Measurements from ENCODE around the gene TDP1. TPM values are rescaled to one million over a fixed set of nuclear protein-coding genes. Genes with fewer than 3 reads are reported as not detected.
A peak's percentile ranks its signal among the peaks of the same experiment; 100 is the strongest.

TDP1 gene
- total and polyA plus RNA-seq, 9 of the 15 experiments (the other 6 are each of a cell fraction or from before 2014, with no cell fraction given) = 21.4 to 41.6 (median 32.3) TPM

GRCh38 chr14:89955745-89956660, at the start of gene TDP1 (continued):
- peak; percentile 87 for TF ChIP-seq CREB1 (IDR thresholded peaks at IDR 0.05)
- peak; percentile 80 for TF ChIP-seq CREB1 (CRISPR knock-in tag; IDR thresholded peaks at IDR 0.05)
- peak; percentile 85; the same call in 1 of the 2 replicates for TF ChIP-seq PHF8 (IDR thresholded peaks at IDR 0.05; ENCODE audit: borderline replicate concordance, low read length)
- TF ChIP-seq ZNF12 (CRISPR knock-in tag; IDR thresholded peaks at IDR 0.05) = 0 out of 2 replicates have a peak, but pooled peaks have one; percentile 52
- TF ChIP-seq EP400 (IDR thresholded peaks at IDR 0.05) = peak; percentile 68
- peak; percentile 84; the same call in 1 of the 2 replicates for TF ChIP-seq FOXM1 (IDR thresholded peaks at IDR 0.05; ENCODE audit: low read depth)
- no peak for TF ChIP-seq FOXM1 (CRISPR knock-in tag; IDR thresholded peaks at IDR 0.05; ENCODE audit: low read depth)
- peak; percentile 77 for TF ChIP-seq L3MBTL2 (IDR thresholded peaks at IDR 0.05)
- no peak for TF ChIP-seq CUX1 (CRISPR knock-in tag; IDR thresholded peaks at IDR 0.05)
- TF ChIP-seq POLR2H (tag; IDR thresholded peaks at IDR 0.05; ENCODE audit: low read depth) = peak; percentile 53
- no peak for TF ChIP-seq E2F8 (IDR thresholded peaks at IDR 0.05; ENCODE audit: low read depth, partially characterized antibody)
- peak; percentile 90 for TF ChIP-seq TOE1 (IDR thresholded peaks at IDR 0.05; ENCODE audit: borderline replicate concordance)
- no peak for TF ChIP-seq TOE1 (CRISPR knock-in tag; IDR thresholded peaks at IDR 0.05; ENCODE audit: borderline replicate concordance, low read depth)
- peak; percentile 61; the same call in 1 of the 2 replicates for TF ChIP-seq TFAP4 (CRISPR knock-in tag; IDR thresholded peaks at IDR 0.05; ENCODE audit: borderline replicate concordance)
- TF ChIP-seq SAP30 (IDR thresholded peaks at IDR 0.05; ENCODE audit: borderline replicate concordance, insufficient read depth, low read depth, low read length, poor library complexity, severe bottlenecking) = peak; percentile 20
- no peak for TF ChIP-seq TGIF2 (CRISPR knock-in tag; IDR thresholded peaks at IDR 0.05)
